Measurements from ENCODE around the gene ADGRG6. TPM values are rescaled to one million over a fixed set of nuclear protein-coding genes. Genes with fewer than 3 reads are reported as not detected.

Gene ADGRG6
- total and polyA plus RNA-seq, 3 donors from 2014 or later: 5.1 to 10.6 (median 7.2) TPM

DNA sequence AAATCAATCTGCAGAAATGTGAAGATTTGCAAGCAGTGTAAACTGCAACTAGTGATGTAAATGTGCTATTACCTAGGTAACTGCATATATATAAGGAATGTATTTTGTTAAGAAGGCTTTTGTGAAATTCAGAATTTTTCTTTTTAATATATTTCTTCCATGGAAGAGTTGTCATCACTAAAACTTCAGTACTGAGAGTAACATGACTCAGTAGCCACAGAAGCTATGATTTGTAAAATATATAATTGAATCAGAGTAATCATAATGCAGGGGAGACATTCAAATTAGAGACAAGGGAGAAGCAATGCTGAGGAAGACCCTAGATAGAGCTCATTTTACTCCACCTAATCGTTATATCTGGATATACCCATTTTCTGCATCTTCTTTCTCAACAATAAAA is 141.7 kb downstream of the ADGRG6 start:
- TF ChIP-seq, protein P1, sequence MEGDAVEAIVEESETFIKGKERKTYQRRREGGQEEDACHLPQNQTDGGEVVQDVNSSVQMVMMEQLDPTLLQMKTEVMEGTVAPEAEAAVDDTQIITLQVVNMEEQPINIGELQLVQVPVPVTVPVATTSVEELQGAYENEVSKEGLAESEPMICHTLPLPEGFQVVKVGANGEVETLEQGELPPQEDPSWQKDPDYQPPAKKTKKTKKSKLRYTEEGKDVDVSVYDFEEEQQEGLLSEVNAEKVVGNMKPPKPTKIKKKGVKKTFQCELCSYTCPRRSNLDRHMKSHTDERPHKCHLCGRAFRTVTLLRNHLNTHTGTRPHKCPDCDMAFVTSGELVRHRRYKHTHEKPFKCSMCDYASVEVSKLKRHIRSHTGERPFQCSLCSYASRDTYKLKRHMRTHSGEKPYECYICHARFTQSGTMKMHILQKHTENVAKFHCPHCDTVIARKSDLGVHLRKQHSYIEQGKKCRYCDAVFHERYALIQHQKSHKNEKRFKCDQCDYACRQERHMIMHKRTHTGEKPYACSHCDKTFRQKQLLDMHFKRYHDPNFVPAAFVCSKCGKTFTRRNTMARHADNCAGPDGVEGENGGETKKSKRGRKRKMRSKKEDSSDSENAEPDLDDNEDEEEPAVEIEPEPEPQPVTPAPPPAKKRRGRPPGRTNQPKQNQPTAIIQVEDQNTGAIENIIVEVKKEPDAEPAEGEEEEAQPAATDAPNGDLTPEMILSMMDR (IDR thresholded peaks at IDR 0.05): no peak
- TF ChIP-seq POLR2A (IDR thresholded peaks at IDR 0.05): no peak
- Histone ChIP-seq H3K36me3 (ENCODE audit: low read depth, missing control alignments) (no peaks in the 10 kb centered on the region), H3K4me3 (no peak overlapping the region), H3K9me3 (no peaks in the 10 kb centered on the region), H3K4me1 (no peaks in the 10 kb centered on the region), H3K27ac (no peak overlapping the region), H3K27me3 (no peaks in the 10 kb centered on the region)
- intact Hi-C loops (cut with DNase I; ENCODE audit: low total_unique reads): no loop called here
- WGBS, 2 donors: 92 to 93% methylated on average over 1 of the region's 1 CpG
- DNase-seq: no peak

DNA sequence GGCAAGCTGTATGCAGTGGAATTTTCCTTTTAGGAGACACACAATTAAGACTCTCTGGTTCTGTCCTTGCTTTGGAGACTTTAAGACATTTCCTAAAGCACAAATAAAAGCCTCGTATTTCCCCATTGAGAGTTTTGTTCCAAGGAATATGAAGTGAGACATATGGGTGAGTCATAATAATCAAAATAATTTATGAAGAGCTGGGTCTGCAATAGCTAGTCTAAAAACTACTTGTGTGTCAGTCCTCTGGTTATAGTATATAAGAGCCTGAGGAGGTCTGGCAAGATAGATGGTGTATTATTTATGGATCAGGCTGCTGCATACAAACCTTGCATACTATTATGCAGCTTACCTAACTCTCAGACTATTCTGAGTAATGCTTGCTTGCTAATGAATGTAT is 142.6 kb downstream of the ADGRG6 start:
- Histone ChIP-seq H3K36me3 (ENCODE audit: low read depth, missing control alignments) (no peaks in the 10 kb centered on the region), H3K27ac (no peak overlapping the region), H3K4me3 (no peak overlapping the region), H3K9me3 (no peaks in the 10 kb centered on the region), H3K27me3 (no peaks in the 10 kb centered on the region), H3K4me1 (no peaks in the 10 kb centered on the region)
- 65 to 78% methylated on average over 1 of the region's 1 CpG for WGBS, 2 donors
- no peak for DNase-seq
- intact Hi-C loops (cut with DNase I; ENCODE audit: low total_unique reads): no loop called here
- TF ChIP-seq POLR2A (IDR thresholded peaks at IDR 0.05): no peak
- TF ChIP-seq, protein P1 (IDR thresholded peaks at IDR 0.05): no peak

DNA sequence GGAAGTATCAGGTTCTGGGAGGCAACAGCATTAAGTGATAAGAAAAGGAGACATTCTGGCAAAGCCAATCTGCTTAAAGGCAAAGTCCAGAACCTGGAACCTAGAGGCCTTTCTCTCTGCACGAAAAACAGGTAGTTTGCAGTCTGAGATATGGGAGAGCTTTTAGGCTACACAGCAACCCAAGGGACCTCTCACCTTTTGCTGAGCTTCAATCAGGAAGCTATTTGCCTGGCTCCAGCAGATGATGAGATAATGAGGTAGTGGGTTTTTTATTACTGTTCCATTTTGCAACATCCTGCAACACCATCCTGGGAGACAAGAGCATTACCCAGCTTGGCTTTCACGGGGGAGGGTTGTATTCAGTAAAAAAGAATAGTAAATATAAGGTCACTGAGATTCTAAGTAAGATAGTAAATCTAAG is 143.1 kb downstream of the ADGRG6 start:
- no peaks in the 10 kb centered on the region for H3K4me1 ChIP-seq
- intact Hi-C loops (cut with DNase I; ENCODE audit: low total_unique reads): no loop called here
- TF ChIP-seq POLR2A (IDR thresholded peaks at IDR 0.05): no peak
- TF ChIP-seq, protein P1 (IDR thresholded peaks at IDR 0.05): no peak
- H3K9me3 ChIP-seq: no peaks in the 10 kb centered on the region
- H3K27ac ChIP-seq: no peak overlapping the region
- H3K27me3 ChIP-seq: no peaks in the 10 kb centered on the region
- WGBS, 2 donors: 81 to 85% methylated on average over 2 of the region's 2 CpGs
- H3K4me3 ChIP-seq: no peak overlapping the region
- no peak for DNase-seq
- no peaks in the 10 kb centered on the region for H3K36me3 ChIP-seq (ENCODE audit: low read depth, missing control alignments)

DNA sequence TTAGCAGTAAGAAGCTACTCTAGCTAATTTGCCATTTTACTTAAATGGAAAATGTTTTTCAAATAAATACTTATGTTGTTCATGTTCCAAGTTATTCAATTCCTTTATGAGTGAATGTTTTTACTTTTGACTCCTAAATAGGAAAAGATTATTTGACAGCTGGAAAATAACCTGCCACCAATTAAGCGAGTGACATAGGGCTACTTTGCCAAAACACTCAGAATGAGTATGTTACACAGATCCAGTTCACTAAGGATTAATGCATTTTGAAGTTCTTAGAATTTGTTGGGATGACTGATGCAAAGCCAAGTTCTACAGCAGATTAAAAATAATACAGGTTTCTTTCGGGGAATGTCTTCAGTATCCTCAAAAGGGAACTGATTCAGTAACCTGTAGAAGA is 144.4 kb downstream of the ADGRG6 start:
- intact Hi-C loops (cut with DNase I; ENCODE audit: low total_unique reads): no loop called here
- H3K36me3 ChIP-seq (ENCODE audit: low read depth, missing control alignments): no peaks in the 10 kb centered on the region
- H3K4me3 ChIP-seq: no peak overlapping the region
- no peak for TF ChIP-seq POLR2A (IDR thresholded peaks at IDR 0.05)
- no peak for DNase-seq
- H3K9me3 ChIP-seq: no peaks in the 10 kb centered on the region
- H3K4me1 ChIP-seq: no peaks in the 10 kb centered on the region
- WGBS, 2 donors: 66 to 69% methylated on average over 2 of the region's 2 CpGs
- no peaks in the 10 kb centered on the region for H3K27me3 ChIP-seq
- H3K27ac ChIP-seq: no peak overlapping the region

DNA sequence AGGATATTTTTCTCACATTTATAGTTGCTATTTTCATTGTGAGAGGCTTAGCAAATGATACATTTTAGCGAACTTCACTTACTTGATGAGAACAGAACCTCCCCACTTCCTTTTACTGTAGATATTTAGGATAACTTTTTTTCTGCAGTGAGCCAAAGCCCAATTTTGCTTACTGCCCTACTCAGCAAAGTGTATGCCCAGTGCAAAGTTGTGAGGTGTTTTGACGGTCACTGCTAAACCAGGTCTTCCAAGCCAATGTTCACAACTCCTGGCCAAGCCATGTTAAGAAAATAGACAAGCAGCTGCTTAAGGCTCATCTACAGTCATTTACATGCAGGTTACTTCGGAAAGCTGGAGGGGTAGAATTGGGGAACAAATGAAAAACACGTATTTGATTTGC is 144.8 kb downstream of the ADGRG6 start:
- Histone ChIP-seq H3K36me3 (ENCODE audit: low read depth, missing control alignments) (no peaks in the 10 kb centered on the region), H3K27ac (no peak overlapping the region), H3K27me3 (no peaks in the 10 kb centered on the region), H3K4me3 (no peak overlapping the region), H3K9me3 (no peaks in the 10 kb centered on the region), H3K4me1 (no peaks in the 10 kb centered on the region)
- intact Hi-C loops (cut with DNase I; ENCODE audit: low total_unique reads): no loop called here
- DNase-seq: no peak
- 67 to 78% methylated on average over 4 of the region's 4 CpGs for WGBS, 2 donors
- no peak for TF ChIP-seq POLR2A (IDR thresholded peaks at IDR 0.05)
- TF ChIP-seq, protein P1 (IDR thresholded peaks at IDR 0.05): no peak
